Measurements from ENCODE around the gene XRN2.
"Not testable (repeated sequence)": the region's sequence is repeated elsewhere in the genome, so short reads cannot be mapped to it uniquely, and the experiment has no call there.

The XRN2 gene

GRCh38 chr20:21389368-21389767 is 86.2 kb downstream of the XRN2 start:
- DNase-seq (ENCODE audit: low read depth in 2 of 2) = no peak

- DNase-seq (ENCODE audit: low read depth in 2 of 2) = no peak
These were observed 87.6 kb downstream of the XRN2 start for GRCh38 chr20:21390768-21391167.

- DNase-seq (ENCODE audit: low read depth in 2 of 2) = no peak
These were observed 88.2 kb downstream of the XRN2 start for GRCh38 chr20:21391185-21391971.

- DNase-seq (ENCODE audit: low read depth in 2 of 2) = no peak
These were observed 88.8 kb downstream of the XRN2 start for GRCh38 chr20:21391972-21392352.

GRCh38 chr20:21393166-21393565 is 90.0 kb downstream of the XRN2 start:
- DNase-seq (ENCODE audit: low read depth in 2 of 2) = no peak

GRCh38 chr20:21393816-21394519 is 90.8 kb downstream of the XRN2 start:
- no peak for DNase-seq (ENCODE audit: low read depth in 2 of 2)

- DNase-seq (ENCODE audit: low read depth in 2 of 2) = no peak
These were observed 91.4 kb downstream of the XRN2 start for GRCh38 chr20:21394551-21394950.

GRCh38 chr20:21395051-21395665 is 92.0 kb downstream of the XRN2 start:
- DNase-seq (ENCODE audit: low read depth in 2 of 2) = no peak

- no peak for DNase-seq (ENCODE audit: low read depth in 2 of 2)
These were observed 92.8 kb downstream of the XRN2 start for GRCh38 chr20:21395666-21396598.

GRCh38 chr20:21396599-21397340 is 93.6 kb downstream of the XRN2 start:
- no peak for DNase-seq (ENCODE audit: low read depth in 2 of 2)

GRCh38 chr20:21397341-21398108 is 94.4 kb downstream of the XRN2 start, which contains the start of gene NKX2-4:
TSS of gene NKX2-4 (minus strand) at chr20:21397526. CDS start at chr20:21397399, 127 bp downstream.
- DNase-seq (ENCODE audit: low read depth in 2 of 2) = no peak

GRCh38 chr20:21398109-21399004 is 95.2 kb downstream of the XRN2 start:
- no peak for DNase-seq (ENCODE audit: low read depth in 2 of 2)

GRCh38 chr20:21399005-21399475 is 95.9 kb downstream of the XRN2 start:
- no peak for DNase-seq (ENCODE audit: low read depth in 2 of 2)

GRCh38 chr20:21411725-21412124 is 108.6 kb downstream of the XRN2 start:
- DNase-seq (ENCODE audit: low read depth in 2 of 2) = no peak

GRCh38 chr20:21413996-21414395 is 110.9 kb downstream of the XRN2 start:
- not testable (repeated sequence) for DNase-seq (ENCODE audit: low read depth in 2 of 2)

- DNase-seq (ENCODE audit: low read depth in 2 of 2) = not testable (repeated sequence)
These were observed 116.0 kb downstream of the XRN2 start for GRCh38 chr20:21419147-21419546.

- DNase-seq (ENCODE audit: low read depth in 2 of 2) = no peak
These were observed 118.6 kb downstream of the XRN2 start for GRCh38 chr20:21421601-21422236.

- not testable (repeated sequence) for DNase-seq (ENCODE audit: low read depth in 2 of 2)
These were observed 120.6 kb downstream of the XRN2 start for GRCh38 chr20:21423712-21424111.

Measured in stimulated activated CD8-positive, alpha-beta memory T cell treated with anti-CD3 and anti-CD28 coated beads, Interleukin-15, amount 100 ng/mL, for 48 hours (primary cell).